ENCODE measurements around the gene C20orf204.

DNA sequence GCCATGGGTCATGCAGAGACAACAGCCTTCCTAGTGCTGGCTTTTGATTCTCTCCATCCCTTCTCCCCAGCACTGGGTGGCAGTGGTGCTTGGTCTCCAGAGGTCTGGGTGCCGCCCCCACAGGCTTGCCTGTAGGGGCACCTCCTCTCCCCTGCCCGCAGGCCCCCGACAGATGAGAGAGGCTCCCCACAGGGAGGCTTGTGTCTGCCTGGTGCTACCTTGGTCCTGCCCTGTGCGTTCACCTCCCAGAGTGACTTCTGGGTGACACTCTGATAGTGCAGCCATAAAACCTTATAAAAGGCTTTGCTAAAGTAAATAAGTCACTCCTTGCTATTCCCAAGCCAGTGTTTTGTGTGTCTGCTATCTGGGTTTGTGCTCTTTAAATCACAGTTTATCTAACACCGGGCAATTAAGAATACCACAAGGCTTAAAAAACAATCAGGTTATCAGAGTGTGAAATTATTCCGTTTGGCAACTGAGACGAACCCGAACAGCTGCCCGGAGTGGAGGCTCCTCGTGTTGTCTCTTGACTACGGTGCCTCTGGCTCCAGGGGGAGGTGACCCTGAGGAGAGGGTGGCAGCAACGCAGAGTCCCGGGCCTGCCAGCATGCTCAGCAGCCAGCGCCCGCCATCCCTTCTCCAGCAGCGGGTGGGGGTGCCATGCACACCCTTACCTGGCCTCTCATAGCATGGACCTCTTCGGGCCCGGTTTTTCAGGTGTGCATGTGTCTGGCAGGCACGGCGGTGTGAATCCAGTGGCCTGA, 5.4 kb upstream of the C20orf204 start:
- TF ChIP-seq, protein P1, sequence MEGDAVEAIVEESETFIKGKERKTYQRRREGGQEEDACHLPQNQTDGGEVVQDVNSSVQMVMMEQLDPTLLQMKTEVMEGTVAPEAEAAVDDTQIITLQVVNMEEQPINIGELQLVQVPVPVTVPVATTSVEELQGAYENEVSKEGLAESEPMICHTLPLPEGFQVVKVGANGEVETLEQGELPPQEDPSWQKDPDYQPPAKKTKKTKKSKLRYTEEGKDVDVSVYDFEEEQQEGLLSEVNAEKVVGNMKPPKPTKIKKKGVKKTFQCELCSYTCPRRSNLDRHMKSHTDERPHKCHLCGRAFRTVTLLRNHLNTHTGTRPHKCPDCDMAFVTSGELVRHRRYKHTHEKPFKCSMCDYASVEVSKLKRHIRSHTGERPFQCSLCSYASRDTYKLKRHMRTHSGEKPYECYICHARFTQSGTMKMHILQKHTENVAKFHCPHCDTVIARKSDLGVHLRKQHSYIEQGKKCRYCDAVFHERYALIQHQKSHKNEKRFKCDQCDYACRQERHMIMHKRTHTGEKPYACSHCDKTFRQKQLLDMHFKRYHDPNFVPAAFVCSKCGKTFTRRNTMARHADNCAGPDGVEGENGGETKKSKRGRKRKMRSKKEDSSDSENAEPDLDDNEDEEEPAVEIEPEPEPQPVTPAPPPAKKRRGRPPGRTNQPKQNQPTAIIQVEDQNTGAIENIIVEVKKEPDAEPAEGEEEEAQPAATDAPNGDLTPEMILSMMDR (IDR thresholded peaks at IDR 0.05): no peak
- TF ChIP-seq POLR2A (IDR thresholded peaks at IDR 0.05): no peak
- no peak for TF ChIP-seq POLR2AphosphoS5 (IDR thresholded peaks at IDR 0.05)

Data from breast epithelium (tissue), 3 donors.